GM12874 (cell line): ENCODE data around the gene SNX30.

ENCODE experiments used
- CTCF ChIP-seq: IDR thresholded peaks from 2 replicates; pipeline ENCODE4 v1.5.1; 2011; ENCODE audit warnings: low read depth, mild to moderate bottlenecking, control low read depth, low read length, moderate library complexity; ENCODE audit not compliant: insufficient read depth

The SNX30 gene

DNA sequence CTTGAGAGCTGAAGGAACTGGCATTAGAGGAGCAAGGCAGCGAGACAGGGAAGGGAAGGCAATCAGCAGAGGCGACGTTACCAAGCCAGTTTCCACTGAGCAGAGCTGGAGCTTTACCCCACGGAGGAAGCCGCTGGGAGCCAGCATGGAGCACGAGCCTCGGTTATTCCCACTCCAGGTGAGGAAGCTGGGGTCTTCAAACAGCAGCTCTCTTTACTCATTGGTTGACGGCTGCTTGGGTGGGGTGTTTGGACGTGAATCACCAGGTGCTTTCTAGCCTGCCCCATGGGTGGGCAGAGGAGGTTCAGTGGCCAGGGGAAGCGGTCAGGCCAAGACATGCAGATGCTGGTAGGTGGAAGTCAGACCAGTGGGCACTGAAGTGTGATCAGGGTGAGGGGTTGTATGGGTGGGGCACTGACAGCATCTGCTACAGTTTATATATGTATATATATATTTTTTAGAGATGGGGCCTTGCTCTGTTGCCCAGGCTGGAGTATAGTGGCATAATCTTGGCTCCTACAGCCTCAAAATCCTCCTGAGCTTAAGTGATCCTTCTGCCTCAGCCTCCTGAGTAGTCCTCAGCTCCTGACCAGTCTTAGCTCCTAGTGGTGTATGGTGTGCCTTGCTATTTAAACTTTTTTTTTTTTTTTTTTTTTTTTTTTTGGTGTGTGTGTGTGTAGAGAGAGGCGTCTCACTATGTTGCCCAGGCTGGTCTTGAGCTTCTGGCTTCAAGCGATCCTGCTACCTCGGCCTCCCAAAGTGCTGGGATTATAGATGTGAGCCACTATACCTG, 12.4 kb downstream of the SNX30 start:
- TF ChIP-seq CTCF = no peak

DNA sequence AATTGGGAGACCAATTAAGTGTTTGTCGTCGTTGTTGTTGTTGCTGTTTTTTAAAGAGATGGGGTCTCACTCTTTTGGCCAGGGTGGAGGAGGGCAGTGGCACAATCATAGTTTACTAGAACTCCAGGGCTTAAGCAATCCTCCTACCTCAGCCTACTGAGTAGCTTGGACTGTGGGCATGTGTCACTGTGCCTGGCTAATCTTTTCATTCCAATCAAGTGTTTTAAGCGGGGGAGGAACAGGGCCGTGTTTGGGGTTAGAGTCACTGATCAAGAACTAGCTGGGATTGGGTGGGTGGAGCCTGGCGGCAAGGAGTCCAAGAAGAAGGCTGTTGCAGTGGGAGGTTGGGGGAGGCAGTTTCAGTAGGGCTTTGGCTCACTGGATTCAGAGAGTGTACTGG, 13.8 kb downstream of the SNX30 start:
- TF ChIP-seq CTCF = no peak

GRCh38 chr9:112764837-112765236, 14.3 kb downstream of the SNX30 start:
- TF ChIP-seq CTCF = no peak

DNA sequence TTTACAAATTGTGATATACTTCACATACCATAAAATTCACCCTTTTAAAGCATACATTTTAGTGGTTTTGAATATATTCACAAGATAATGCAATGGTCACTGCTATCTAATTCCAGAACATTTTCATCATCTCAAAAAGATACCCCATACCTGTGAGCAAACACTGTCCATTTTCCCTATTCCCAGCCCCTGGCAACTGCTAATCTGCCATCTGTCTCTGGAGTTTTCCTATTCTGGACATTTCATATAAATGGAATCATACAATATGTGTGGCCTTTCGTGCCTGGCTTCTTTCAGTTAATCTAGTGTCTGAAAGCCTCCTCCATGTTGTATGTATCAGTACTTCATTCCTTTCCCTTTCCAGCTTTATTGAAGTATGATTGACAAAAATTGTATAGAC, 14.7 kb downstream of the SNX30 start:
- no peak for TF ChIP-seq CTCF

- TF ChIP-seq CTCF = no peak
Measured at GRCh38 chr9:112771359-112772214, 21.0 kb downstream of the SNX30 start.

DNA sequence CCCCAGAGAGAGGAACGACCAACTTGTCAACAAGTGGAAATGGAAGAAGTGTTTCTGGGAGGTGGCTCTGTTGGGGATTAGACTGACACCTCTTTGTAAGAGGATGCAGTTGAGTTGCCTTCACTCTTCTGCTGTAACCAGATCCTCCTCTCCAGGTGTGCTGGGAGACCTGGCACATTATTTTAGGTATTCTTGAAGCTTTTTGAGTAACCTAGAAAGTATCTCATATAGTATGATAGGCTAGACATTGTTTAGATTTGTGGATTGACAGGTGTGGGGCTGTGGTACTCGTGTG, 21.6 kb downstream of the SNX30 start:
- no peak for TF ChIP-seq CTCF

- TF ChIP-seq CTCF = no peak
Measured at GRCh38 chr9:112772551-112772950, 22.0 kb downstream of the SNX30 start.
